Measurements from ENCODE around the gene CIAO1. TPM values are rescaled to one million over a fixed set of nuclear protein-coding genes. Genes with fewer than 3 reads are reported as not detected.

The CIAO1 gene
- total and polyA plus RNA-seq, 12 donors: 52.5 to 237 (median 134) TPM

DNA sequence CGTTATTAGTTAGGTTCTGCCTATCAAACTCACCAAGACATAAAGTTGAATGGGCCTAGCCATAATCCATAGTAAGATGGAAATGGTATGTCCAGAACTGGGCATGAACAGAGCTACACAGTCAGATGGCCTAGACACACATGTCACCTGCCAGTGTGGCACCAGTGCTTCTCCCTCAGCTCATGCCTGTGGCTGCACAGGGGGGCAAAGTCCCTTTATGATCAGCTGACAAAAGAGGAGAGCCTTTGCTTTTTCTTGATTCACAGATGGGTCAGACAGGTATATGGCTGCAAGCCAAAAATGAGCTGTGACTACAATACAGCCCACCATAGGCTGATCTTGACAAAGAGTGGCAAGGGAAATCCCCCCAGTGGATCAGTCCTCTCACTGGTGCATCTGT lies 29.1 kb upstream of the CIAO1 start:
- intact Hi-C loops (cut with DNase I): no loop called here
- Histone ChIP-seq H3K9me3 (replicated peaks in 1 of 3) (no peaks in the 10 kb centered on the region), H3K27ac (no peak overlapping the region), H3K27me3 (no peaks in the 10 kb centered on the region), H3K4me1 (replicated peaks in 1 of 2) (peaks cover 0 to 9% of the 10 kb centered on the region in 2 donors), H3K4me3 (no peak overlapping the region), H3K36me3 (replicated peaks in 1 of 2) (no peaks in the 10 kb centered on the region)
- TF ChIP-seq POLR2A (IDR thresholded peaks at IDR 0.05): no peak
- TF ChIP-seq, protein P1, sequence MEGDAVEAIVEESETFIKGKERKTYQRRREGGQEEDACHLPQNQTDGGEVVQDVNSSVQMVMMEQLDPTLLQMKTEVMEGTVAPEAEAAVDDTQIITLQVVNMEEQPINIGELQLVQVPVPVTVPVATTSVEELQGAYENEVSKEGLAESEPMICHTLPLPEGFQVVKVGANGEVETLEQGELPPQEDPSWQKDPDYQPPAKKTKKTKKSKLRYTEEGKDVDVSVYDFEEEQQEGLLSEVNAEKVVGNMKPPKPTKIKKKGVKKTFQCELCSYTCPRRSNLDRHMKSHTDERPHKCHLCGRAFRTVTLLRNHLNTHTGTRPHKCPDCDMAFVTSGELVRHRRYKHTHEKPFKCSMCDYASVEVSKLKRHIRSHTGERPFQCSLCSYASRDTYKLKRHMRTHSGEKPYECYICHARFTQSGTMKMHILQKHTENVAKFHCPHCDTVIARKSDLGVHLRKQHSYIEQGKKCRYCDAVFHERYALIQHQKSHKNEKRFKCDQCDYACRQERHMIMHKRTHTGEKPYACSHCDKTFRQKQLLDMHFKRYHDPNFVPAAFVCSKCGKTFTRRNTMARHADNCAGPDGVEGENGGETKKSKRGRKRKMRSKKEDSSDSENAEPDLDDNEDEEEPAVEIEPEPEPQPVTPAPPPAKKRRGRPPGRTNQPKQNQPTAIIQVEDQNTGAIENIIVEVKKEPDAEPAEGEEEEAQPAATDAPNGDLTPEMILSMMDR (IDR thresholded peaks at IDR 0.05): no peak
- WGBS, 4 donors: 100% methylated on average over 1 of the region's 1 CpG
- no peak for DNase-seq

DNA sequence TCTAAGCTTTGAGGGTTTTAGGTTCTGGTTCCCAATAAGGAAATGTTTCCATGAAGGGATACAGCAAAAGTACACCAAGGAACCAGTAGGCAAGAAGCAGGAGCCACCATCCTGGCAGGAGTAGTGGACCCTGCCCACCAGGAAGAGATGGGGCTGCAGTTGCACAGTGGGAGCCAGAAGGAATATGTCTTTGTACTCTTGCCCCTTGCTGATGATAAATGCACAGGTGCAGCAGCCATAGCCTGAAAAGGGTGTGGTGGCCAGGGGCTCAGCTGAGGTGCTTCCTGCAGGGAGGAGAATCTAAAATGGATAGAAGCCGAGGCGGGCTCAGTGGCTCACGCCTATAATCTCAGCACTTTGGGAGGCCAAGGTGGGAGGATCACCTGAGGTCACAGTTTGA lies 27.8 kb upstream of the CIAO1 start:
- TF ChIP-seq POLR2A (IDR thresholded peaks at IDR 0.05): no peak
- no peaks in the 10 kb centered on the region for H3K36me3 ChIP-seq (replicated peaks in 1 of 2)
- intact Hi-C loops (cut with DNase I): no loop called here
- H3K4me1 ChIP-seq (replicated peaks in 1 of 2): peaks cover 0 to 19% of the 10 kb centered on the region in 2 donors
- H3K9me3 ChIP-seq (replicated peaks in 1 of 3): no peaks in the 10 kb centered on the region
- H3K4me3 ChIP-seq: no peak overlapping the region
- 83 to 100% (median 99%) methylated on average over 3 of the region's 3 CpGs for WGBS, 4 donors
- no peaks in the 10 kb centered on the region for H3K27me3 ChIP-seq
- DNase-seq: no peak
- no peak overlapping the region for H3K27ac ChIP-seq

DNA sequence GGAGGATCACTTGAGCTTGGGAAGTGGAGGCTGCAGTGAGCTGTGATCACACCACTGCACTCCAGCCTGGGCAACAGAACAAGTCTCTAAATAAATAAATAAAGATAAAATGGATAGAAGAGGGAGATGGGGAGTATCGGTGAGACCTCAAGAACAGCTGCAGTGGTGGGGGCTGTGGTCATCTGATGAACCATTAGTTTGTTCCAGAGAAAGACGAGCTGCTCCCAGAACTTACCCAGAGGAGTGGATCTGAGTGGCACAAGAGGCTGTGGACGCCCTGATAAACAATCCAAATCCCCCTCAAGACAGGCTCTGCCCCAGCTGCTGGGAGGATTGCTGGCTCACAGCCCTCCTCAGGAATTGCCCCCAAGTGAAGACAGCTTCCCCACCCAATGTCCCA lies 26.9 kb upstream of the CIAO1 start:
- intact Hi-C loops (cut with DNase I): no loop called here
- H3K4me3 ChIP-seq: no peak overlapping the region
- peaks cover 0 to 19% of the 10 kb centered on the region in 2 donors for H3K4me1 ChIP-seq (replicated peaks in 1 of 2)
- no peaks in the 10 kb centered on the region for H3K36me3 ChIP-seq (replicated peaks in 1 of 2)
- H3K27me3 ChIP-seq: no peaks in the 10 kb centered on the region
- H3K9me3 ChIP-seq (replicated peaks in 1 of 3): no peaks in the 10 kb centered on the region
- H3K27ac ChIP-seq: no peak overlapping the region
- 86 to 97% (median 89%) methylated on average over 3 of the region's 3 CpGs for WGBS, 4 donors
- DNase-seq: no peak
- TF ChIP-seq, protein P1 (IDR thresholded peaks at IDR 0.05): no peak
- no peak for TF ChIP-seq POLR2A (IDR thresholded peaks at IDR 0.05)

DNA sequence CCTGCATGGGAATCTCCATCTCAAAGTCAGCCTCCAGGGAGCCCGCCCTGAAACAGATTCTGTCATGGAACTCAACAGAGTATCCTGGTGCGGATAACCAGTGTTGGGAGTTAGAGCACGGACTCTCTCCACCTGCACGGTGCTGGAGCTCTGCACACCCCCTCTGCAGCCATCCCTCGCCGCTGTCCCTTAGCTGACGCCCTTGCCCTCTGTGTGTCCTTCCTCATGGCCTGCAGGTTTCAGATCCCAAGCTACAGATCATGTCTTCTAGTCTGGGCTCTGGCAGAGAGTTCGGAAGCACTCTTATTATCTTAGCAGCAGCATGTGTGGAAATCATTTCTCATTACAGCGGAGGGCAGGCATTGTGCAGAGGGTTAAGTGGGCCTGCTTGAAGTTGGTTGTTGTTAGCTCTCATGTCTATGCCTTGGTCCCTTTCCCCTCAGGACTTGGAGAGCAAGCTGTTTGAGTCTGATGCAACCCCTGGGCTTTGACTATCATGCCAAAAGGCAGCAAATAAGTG lies 26.2 kb upstream of the CIAO1 start:
- 89 to 98% (median 94%) methylated on average over 6 to 9 of the region's 9 CpGs for WGBS, 4 donors
- Histone ChIP-seq H3K36me3 (replicated peaks in 1 of 2) (no peaks in the 10 kb centered on the region), H3K4me3 (no peak overlapping the region), H3K27ac (no peak overlapping the region), H3K9me3 (replicated peaks in 1 of 3) (no peaks in the 10 kb centered on the region), H3K4me1 (replicated peaks in 1 of 2) (peaks cover 0 to 19% of the 10 kb centered on the region in 2 donors), H3K27me3 (no peaks in the 10 kb centered on the region)
- no peak for DNase-seq
- TF ChIP-seq POLR2A (IDR thresholded peaks at IDR 0.05): no peak
- TF ChIP-seq, protein P1 (IDR thresholded peaks at IDR 0.05): no peak
- intact Hi-C loops (cut with DNase I): no loop called here

DNA sequence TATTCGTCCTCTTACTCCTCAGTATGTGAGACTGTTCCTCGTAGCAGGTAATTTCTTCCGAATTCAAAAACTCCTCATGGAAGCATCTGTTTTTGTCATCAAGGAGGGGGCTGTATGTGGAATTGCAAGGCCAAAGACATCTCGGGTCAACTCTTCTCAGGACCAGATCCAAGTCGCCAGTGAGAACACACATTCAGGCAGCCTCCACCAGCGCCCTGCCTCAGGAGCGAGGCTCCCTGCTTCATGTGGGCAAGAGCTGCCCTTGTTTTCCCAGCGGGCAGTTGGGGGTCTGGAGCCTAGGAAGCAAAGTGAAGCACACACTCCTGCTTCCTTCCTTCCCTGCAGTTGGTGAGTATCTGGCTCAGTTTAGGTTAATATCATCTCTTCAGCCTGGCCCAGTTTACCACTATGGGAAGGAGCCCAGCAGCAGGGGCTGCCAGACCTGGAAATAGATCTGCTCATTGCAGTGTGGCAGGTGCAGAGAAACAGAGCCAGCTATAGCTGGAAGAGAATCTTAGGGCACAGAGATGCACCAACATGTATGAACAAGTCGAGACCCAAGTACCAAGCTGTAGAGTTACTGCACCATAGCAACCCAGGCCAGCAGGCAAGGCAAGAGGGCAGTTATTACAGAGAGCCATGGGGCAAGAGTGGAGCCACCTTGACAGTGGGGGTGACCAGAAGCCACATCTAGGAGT lies 25.5 kb upstream of the CIAO1 start:
- DNase-seq: no peak
- Histone ChIP-seq H3K27ac (peak overlapping the region in 1 of 5 donors; percentile 84), H3K9me3 (replicated peaks in 1 of 3) (no peaks in the 10 kb centered on the region), H3K36me3 (replicated peaks in 1 of 2) (no peaks in the 10 kb centered on the region), H3K4me3 (no peak overlapping the region), H3K27me3 (no peaks in the 10 kb centered on the region), H3K4me1 (replicated peaks in 1 of 2) (peaks cover 0 to 19% of the 10 kb centered on the region in 2 donors)
- TF ChIP-seq POLR2A (IDR thresholded peaks at IDR 0.05): no peak
- TF ChIP-seq, protein P1 (IDR thresholded peaks at IDR 0.05): no peak
- intact Hi-C loops (cut with DNase I): no loop called here
- 92 to 96% (median 94%) methylated on average over 8 to 9 of the region's 9 CpGs for WGBS, 4 donors

Data from adrenal gland (tissue), 12 donors.